KOPT-K1 (cell line): ENCODE measurements around the gene NAB2.
"Not testable (repeated sequence)": the region's sequence is repeated elsewhere in the genome, so short reads cannot be mapped to it uniquely, and the experiment has no call there.

ENCODE experiments used
- H3K27ac ChIP-seq: fragments of 200-600 bp; sonication (generic); 2 replicates; pipeline ENCODE4 v1.5.1; 2016; ENCODE audit warnings: antibody characterized with exemption, mild to moderate bottlenecking, low read depth, low read length; ENCODE audit not compliant: poor library complexity, severe bottlenecking
- H3K36me3 ChIP-seq: fragments of 200-600 bp; sonication (generic); 2 replicates; pipeline ENCODE4 v1.5.1; 2017; ENCODE audit warnings: antibody characterized with exemption, mild to moderate bottlenecking, low read length, moderate library complexity; ENCODE audit not compliant: insufficient read depth
- H3K9me3 ChIP-seq: fragments of 200-600 bp; sonication (generic); 2 replicates; pipeline ENCODE4 v1.5.1; 2017; ENCODE audit warnings: antibody characterized with exemption, low read length, mild to moderate bottlenecking; ENCODE audit not compliant: insufficient read depth, poor library complexity, severe bottlenecking

Gene NAB2

GRCh38 chr12:57053901-57054300 lies 35.0 kb upstream of the NAB2 start:
- peaks cover 45% of the 10 kb centered on the region for H3K36me3 ChIP-seq

GRCh38 chr12:57055824-57056223 lies 33.1 kb upstream of the NAB2 start:
- peaks cover 6% of the 10 kb centered on the region for H3K9me3 ChIP-seq
- H3K36me3 ChIP-seq: peaks cover 64% of the 10 kb centered on the region
- no peak overlapping the region for H3K27ac ChIP-seq

More at GRCh38 chr12:57053901-57054300, 35.0 kb upstream of the NAB2 start:
- not testable (repeated sequence) for H3K9me3 ChIP-seq, H3K27ac ChIP-seq

GRCh38 chr12:57057067-57057751 lies 31.7 kb upstream of the NAB2 start:
- H3K9me3 ChIP-seq: peaks cover 6% of the 10 kb centered on the region
- H3K36me3 ChIP-seq: peaks cover 78% of the 10 kb centered on the region
- H3K27ac ChIP-seq: no peak overlapping the region

GRCh38 chr12:57058454-57058853 lies 30.5 kb upstream of the NAB2 start:
- no peak overlapping the region for H3K27ac ChIP-seq
- peaks cover 90% of the 10 kb centered on the region for H3K36me3 ChIP-seq
- peaks cover 6% of the 10 kb centered on the region for H3K9me3 ChIP-seq

- peaks cover 11% of the 10 kb centered on the region for H3K9me3 ChIP-seq
- H3K36me3 ChIP-seq: peaks cover 97% of the 10 kb centered on the region
- H3K27ac ChIP-seq: peak overlapping the region; percentile 44
Measured at GRCh38 chr12:57063991-57064685, 24.8 kb upstream of the NAB2 start.

GRCh38 chr12:57066245-57066644 lies 22.7 kb upstream of the NAB2 start:
- no peak overlapping the region for H3K27ac ChIP-seq
- peaks cover 97% of the 10 kb centered on the region for H3K36me3 ChIP-seq
- H3K9me3 ChIP-seq: peaks cover 11% of the 10 kb centered on the region

- H3K36me3 ChIP-seq: peaks cover 88% of the 10 kb centered on the region
- H3K9me3 ChIP-seq: peaks cover 11% of the 10 kb centered on the region
- peak overlapping the region; percentile 4 for H3K27ac ChIP-seq
Measured at GRCh38 chr12:57069523-57069922, 19.4 kb upstream of the NAB2 start.

- no peak overlapping the region for H3K27ac ChIP-seq
- H3K36me3 ChIP-seq: peaks cover 71% of the 10 kb centered on the region
- no peaks in the 10 kb centered on the region for H3K9me3 ChIP-seq
Measured at GRCh38 chr12:57072661-57073060, 16.3 kb upstream of the NAB2 start.

GRCh38 chr12:57073566-57074450 lies 15.1 kb upstream of the NAB2 start:
- not testable (repeated sequence) for H3K9me3 ChIP-seq, H3K27ac ChIP-seq
- peaks cover 59% of the 10 kb centered on the region for H3K36me3 ChIP-seq

GRCh38 chr12:57078519-57079404 lies 10.2 kb upstream of the NAB2 start, which contains the start of gene NEMP1:
Gene NEMP1 (minus strand): TSS chr12:57078791. CDS start chr12:57078745, 46 bp downstream.
- Histone ChIP-seq H3K36me3 (peaks cover 18% of the 10 kb centered on the region), H3K9me3 (no peaks in the 10 kb centered on the region), H3K27ac (peak within 1 kb of the TSS; percentile 95)

- Histone ChIP-seq H3K9me3 (no peaks in the 10 kb centered on the region), H3K36me3 (peaks cover 10% of the 10 kb centered on the region), H3K27ac (peak overlapping the region; percentile 64)
Measured at GRCh38 chr12:57079821-57080220, 9.1 kb upstream of the NAB2 start.

GRCh38 chr12:57080855-57081254 lies 8.1 kb upstream of the NAB2 start:
- Histone ChIP-seq H3K27ac (no peak overlapping the region), H3K36me3 (peaks cover 8% of the 10 kb centered on the region)

GRCh38 chr12:57085999-57086492 lies 2.9 kb upstream of the NAB2 start:
- H3K27ac ChIP-seq: peak overlapping the region; percentile 92
- H3K9me3 ChIP-seq: no peaks in the 10 kb centered on the region
- H3K36me3 ChIP-seq: 0 out of 2 replicates have a peak, but pooled peaks cover 1% of the 10 kb centered on the region

More at GRCh38 chr12:57080855-57081254, 8.1 kb upstream of the NAB2 start:
- H3K9me3 ChIP-seq: no peaks in the 10 kb centered on the region

GRCh38 chr12:57086493-57087009 lies 2.4 kb upstream of the NAB2 start:
- H3K36me3 ChIP-seq: peaks cover 6% of the 10 kb centered on the region; the same call in 1 of the 2 replicates
- peak overlapping the region; percentile 92 for H3K27ac ChIP-seq
- H3K9me3 ChIP-seq: no peaks in the 10 kb centered on the region
